ENCODE measurements around the gene METTL18.

- TF ChIP-seq CTCF (IDR thresholded peaks at IDR 0.05) (no peak), EP300 (IDR thresholded peaks at IDR 0.05) (no peak), POLR2A (IDR thresholded peaks at IDR 0.05) (no peak)
Observed at GRCh38 chr1:169753549-169753948, 41.2 kb downstream of the METTL18 start.

Data from stomach (tissue), 4 donors.